PC-3 (cell line): ENCODE measurements around the gene GPC3. TPM values are rescaled to one million over a fixed set of nuclear protein-coding genes. Genes with fewer than 3 reads are reported as not detected.

Source experiments
- ATAC-seq: fragments of 200-7000 bp; cut with Tn5 transposase; 2 replicates; pipeline ENCODE4 v1.9.1; 2020; ENCODE audit warnings: mild to moderate bottlenecking, moderate library complexity
- BruUV-seq: library from RNA; stranded (reverse); fragments of 400-500 nt; replicated peaks from 2 replicates; lab custom pipeline; 2021; lab: Mats Ljungman, UMichigan
- CTCF ChIA-PET: fragments of 300-600 bp; sonication (Branson Sonifier 250); formaldehyde crosslinking; loops from one replicate; lab custom pipeline; 2022; ENCODE audit warnings: antibody characterized with exemption; lab: Charles Lee
- POLR2A ChIA-PET: fragments of 300-600 bp; sonication (Branson Sonifier 250); formaldehyde crosslinking; loops from one replicate; lab custom pipeline; 2022; ENCODE audit warnings: antibody characterized with exemption; ENCODE audit not compliant: unreplicated experiment; lab: Charles Lee
- DNase-seq: peaks from one replicate; pipeline ENCODE4 v3.0.0-alpha.2; 2015
- H2AFZ ChIP-seq: fragments of 300-600 bp; sonication (generic); 2 replicates; pipeline ENCODE4 v1.6.0; 2016; ENCODE audit warnings: antibody characterized with exemption, low read length
- H3F3A ChIP-seq: fragments of 300-600 bp; sonication (generic); one replicate; pipeline ENCODE4 v1.6.0; 2017; ENCODE audit warnings: antibody characterized with exemption, low read length, control low read depth, mild to moderate bottlenecking; ENCODE audit not compliant: unreplicated experiment
- H3K27ac ChIP-seq: fragments of 300-600 bp; sonication (generic); 2 replicates; pipeline ENCODE4 v1.5.1; 2016; ENCODE audit warnings: mild to moderate bottlenecking, low read length
- H3K27me3 ChIP-seq: fragments of 300-600 bp; sonication (generic); 2 replicates; pipeline ENCODE4 v1.6.1; 2016; ENCODE audit warnings: low read length, mixed read lengths
- H3K36me3 ChIP-seq: fragments of 300-600 bp; sonication (generic); 2 replicates; pipeline ENCODE4 v1.6.1; 2016; ENCODE audit warnings: low read depth, mixed run types, low read length, mixed read lengths
- H3K4me1 ChIP-seq: fragments of 300-600 bp; sonication (generic); 2 replicates; pipeline ENCODE4 v1.5.1; 2016; ENCODE audit warnings: low read length; ENCODE audit not compliant: insufficient read depth
- H3K4me2 ChIP-seq: fragments of 300-600 bp; sonication (generic); 2 replicates; pipeline ENCODE4 v1.6.0; 2016; ENCODE audit warnings: low read length
- H3K4me3 ChIP-seq: fragments of 300-600 bp; sonication (generic); 2 replicates; pipeline ENCODE4 v1.5.1; 2016; ENCODE audit warnings: mild to moderate bottlenecking, low read length, mixed read lengths
- H3K79me2 ChIP-seq: fragments of 300-600 bp; sonication (generic); 2 replicates; pipeline ENCODE4 v1.6.1; 2017; ENCODE audit warnings: low read length, mixed read lengths
- H3K9ac ChIP-seq: fragments of 300-600 bp; sonication (generic); 2 replicates; pipeline ENCODE4 v1.6.0; 2016; ENCODE audit warnings: mild to moderate bottlenecking, low read length
- H3K9me2 ChIP-seq: fragments of 300-600 bp; sonication (generic); replicated peaks from 2 replicates; pipeline ENCODE4 v1.6.1; 2016; ENCODE audit warnings: mixed run types, low read length, mixed read lengths
- H3K9me3 ChIP-seq: fragments of 300-600 bp; sonication (generic); 2 replicates; pipeline ENCODE4 v1.6.1; 2016; ENCODE audit warnings: low read length, mixed read lengths
- H4K20me1 ChIP-seq: fragments of 300-600 bp; sonication (generic); 2 replicates; pipeline ENCODE4 v1.6.1; 2016; ENCODE audit warnings: low read length, mixed read lengths
- EZH2 ChIP-seq: fragments of 300-600 bp; sonication (generic); IDR thresholded peaks from one replicate; pipeline ENCODE4 v1.6.1; 2017; ENCODE audit warnings: antibody characterized with exemption, mild to moderate bottlenecking, low read length; ENCODE audit not compliant: unreplicated experiment
- EZH2phosphoT487 ChIP-seq: fragments of 300-600 bp; sonication (generic); IDR thresholded peaks from 2 replicates; pipeline ENCODE4 v1.6.1; 2018; ENCODE audit warnings: mild to moderate bottlenecking, antibody characterized with exemption, low read length, borderline replicate concordance
- intact Hi-C: fragments of 100-400 bp; cut with micrococcal nuclease; formaldehyde crosslinking; loops from 2 replicates; pipeline ENCODE4 v1.9.0; 2023
- total RNA-seq: library from RNA; depleted of rRNA; stranded (reverse); fragments of >200 nt; gene quantifications from 2 replicates; pipeline ENCODE4 v1.2.3, GENCODE V29; 2014
- TF ChIP-seq, protein P1 (sequence below): fragments of 300-600 bp; sonication (generic); conservative IDR thresholded peaks from 2 replicates; pipeline ENCODE4 v1.5.1; 2017; ENCODE audit warnings: antibody characterized with exemption, low read depth, mild to moderate bottlenecking, low read length

GPC3 gene
- total RNA-seq, 1 experiment from 2014 or later, result not detected

DNA sequence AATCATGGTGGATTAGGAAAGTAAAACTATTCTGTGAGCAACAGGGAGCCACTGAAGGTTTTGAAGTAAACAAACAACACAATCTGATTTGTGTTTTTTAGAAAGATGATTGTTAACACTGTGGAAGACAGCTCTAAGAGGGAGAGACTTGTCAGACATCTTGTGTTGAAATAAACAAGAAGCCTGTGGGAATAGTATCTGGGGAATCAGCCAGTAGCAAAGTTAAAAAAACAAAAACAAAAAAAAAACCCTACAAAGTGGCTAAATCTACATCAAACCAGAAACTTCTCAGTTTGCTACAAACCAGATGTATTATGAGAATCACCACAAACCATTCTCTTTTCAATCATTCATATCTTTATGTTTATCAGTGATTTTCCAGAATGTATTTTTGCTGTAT is 444.4 kb downstream of the GPC3 start:
- Histone ChIP-seq H3K27ac (no peak overlapping the region), H2AFZ (no peak overlapping the region), H3K36me3 (no peaks in the 10 kb centered on the region), H3K9me2 (no peaks in the 10 kb centered on the region), H3F3A (no peaks in the 10 kb centered on the region), H3K4me3 (no peak overlapping the region), H3K27me3 (no peaks in the 10 kb centered on the region), H3K4me1 (peaks cover 18% of the 10 kb centered on the region), H3K4me2 (no peak overlapping the region), H4K20me1 (no peaks in the 10 kb centered on the region), H3K9ac (no peak overlapping the region), H3K79me2 (no peaks in the 10 kb centered on the region), H3K9me3 (no peaks in the 10 kb centered on the region)
- intact Hi-C loops, result no loop called here
- no peak for ATAC-seq
- CTCF ChIA-PET, result no interaction called here
- BruUV-seq, result no TSS peak
- TF ChIP-seq EZH2 (no peak), EZH2phosphoT487 (no peak)
- TF ChIP-seq, protein P1, sequence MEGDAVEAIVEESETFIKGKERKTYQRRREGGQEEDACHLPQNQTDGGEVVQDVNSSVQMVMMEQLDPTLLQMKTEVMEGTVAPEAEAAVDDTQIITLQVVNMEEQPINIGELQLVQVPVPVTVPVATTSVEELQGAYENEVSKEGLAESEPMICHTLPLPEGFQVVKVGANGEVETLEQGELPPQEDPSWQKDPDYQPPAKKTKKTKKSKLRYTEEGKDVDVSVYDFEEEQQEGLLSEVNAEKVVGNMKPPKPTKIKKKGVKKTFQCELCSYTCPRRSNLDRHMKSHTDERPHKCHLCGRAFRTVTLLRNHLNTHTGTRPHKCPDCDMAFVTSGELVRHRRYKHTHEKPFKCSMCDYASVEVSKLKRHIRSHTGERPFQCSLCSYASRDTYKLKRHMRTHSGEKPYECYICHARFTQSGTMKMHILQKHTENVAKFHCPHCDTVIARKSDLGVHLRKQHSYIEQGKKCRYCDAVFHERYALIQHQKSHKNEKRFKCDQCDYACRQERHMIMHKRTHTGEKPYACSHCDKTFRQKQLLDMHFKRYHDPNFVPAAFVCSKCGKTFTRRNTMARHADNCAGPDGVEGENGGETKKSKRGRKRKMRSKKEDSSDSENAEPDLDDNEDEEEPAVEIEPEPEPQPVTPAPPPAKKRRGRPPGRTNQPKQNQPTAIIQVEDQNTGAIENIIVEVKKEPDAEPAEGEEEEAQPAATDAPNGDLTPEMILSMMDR, result no peak
- POLR2A ChIA-PET, result no interaction called here
- no peak for DNase-seq

DNA sequence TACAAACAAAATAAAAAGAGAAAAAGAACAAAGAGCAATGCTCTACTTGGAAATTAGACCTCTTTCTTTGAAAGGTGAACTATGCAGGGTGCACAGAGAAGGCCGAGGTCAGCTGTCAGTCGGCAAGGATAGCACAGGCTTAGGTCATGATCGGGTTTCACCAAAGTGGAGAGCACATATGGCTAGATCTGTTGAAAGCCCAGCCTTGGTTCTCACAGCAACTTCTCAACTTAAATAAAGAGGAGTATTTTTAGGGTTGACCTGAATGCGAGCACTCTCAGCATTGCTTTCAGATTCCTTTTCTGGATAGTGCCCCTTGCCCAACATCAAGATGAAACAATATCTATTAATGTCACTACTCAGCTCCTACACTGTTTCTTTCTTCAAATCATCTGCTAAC is 447.2 kb downstream of the GPC3 start:
- H3F3A ChIP-seq, result no peaks in the 10 kb centered on the region
- H2AFZ ChIP-seq, result no peak overlapping the region
- H3K27me3 ChIP-seq, result no peaks in the 10 kb centered on the region
- POLR2A ChIA-PET, result no interaction called here
- no TSS peak for BruUV-seq
- H4K20me1 ChIP-seq, result no peaks in the 10 kb centered on the region
- H3K9me3 ChIP-seq, result no peaks in the 10 kb centered on the region
- no peaks in the 10 kb centered on the region for H3K9me2 ChIP-seq
- H3K4me3 ChIP-seq, result no peak overlapping the region
- DNase-seq (no peak), ATAC-seq (no peak)
- H3K4me1 ChIP-seq, result peaks cover 1% of the 10 kb centered on the region
- no peaks in the 10 kb centered on the region for H3K36me3 ChIP-seq
- TF ChIP-seq EZH2, result no peak
- TF ChIP-seq EZH2phosphoT487, result no peak
- TF ChIP-seq, protein P1, result no peak
- no peaks in the 10 kb centered on the region for H3K79me2 ChIP-seq
- CTCF ChIA-PET, result no interaction called here
- H3K9ac ChIP-seq, result no peak overlapping the region
- no peak overlapping the region for H3K27ac ChIP-seq
- H3K4me2 ChIP-seq, result no peak overlapping the region
- intact Hi-C loops, result no loop called here

DNA sequence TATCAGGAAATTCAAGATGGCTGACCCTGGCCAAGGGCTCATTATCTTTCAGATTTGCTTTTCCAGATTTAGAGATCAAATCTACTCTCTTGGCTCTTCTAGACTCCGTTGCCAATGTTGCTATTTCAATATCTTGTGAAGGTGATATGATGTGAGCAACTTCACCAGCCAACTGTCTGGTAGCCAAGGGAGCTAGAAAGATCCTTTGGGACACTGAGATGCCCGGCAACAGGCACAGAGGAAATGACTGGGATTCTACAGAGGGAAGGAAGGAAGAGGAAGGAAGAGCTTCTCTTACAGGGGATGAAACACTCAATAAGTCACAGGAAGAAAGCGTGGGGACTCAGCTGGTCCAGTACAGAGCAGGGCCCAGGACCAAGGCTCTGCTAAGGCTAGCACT is 448.3 kb downstream of the GPC3 start:
- H3K36me3 ChIP-seq, result no peaks in the 10 kb centered on the region
- no peak for ATAC-seq
- TF ChIP-seq, protein P1, result no peak
- no peak for TF ChIP-seq EZH2
- no peak for TF ChIP-seq EZH2phosphoT487
- no peaks in the 10 kb centered on the region for H4K20me1 ChIP-seq
- no peaks in the 10 kb centered on the region for H3K27me3 ChIP-seq
- no peak overlapping the region for H2AFZ ChIP-seq
- H3K9me2 ChIP-seq, result no peaks in the 10 kb centered on the region
- intact Hi-C loops, result no loop called here
- H3K4me2 ChIP-seq, result no peak overlapping the region
- no peak overlapping the region for H3K9ac ChIP-seq
- no peaks in the 10 kb centered on the region for H3K79me2 ChIP-seq
- H3K4me1 ChIP-seq, result no peaks in the 10 kb centered on the region
- BruUV-seq, result no TSS peak
- no peaks in the 10 kb centered on the region for H3K9me3 ChIP-seq
- DNase-seq, result no peak
- no peak overlapping the region for H3K27ac ChIP-seq
- H3K4me3 ChIP-seq, result no peak overlapping the region
- ChIA-PET POLR2A (no interaction called here), CTCF (no interaction called here)
- no peaks in the 10 kb centered on the region for H3F3A ChIP-seq
